Left lung (tissue), 14 donors: ENCODE data around the gene PTP4A2. TPM values are rescaled to one million over a fixed set of nuclear protein-coding genes. Genes with fewer than 3 reads are reported as not detected.

Experiments used
- ATAC-seq: fragments of 200-7000 bp; cut with Tn5 transposase; one replicate; pipeline ENCODE4 v1.9.1; 2020; ENCODE audit warnings: moderate library complexity
- DNase-seq, 4 donors: peaks; one replicate each; pipeline ENCODE4 v3.0.0-alpha.2; 2013 to 2020
- H3K27ac ChIP-seq, 2 donors: fragments of 200-600 bp; sonication (generic) in 1 of 2; one replicate each; pipeline versions ENCODE4 v1.5.0 to v1.8.0; 2020 to 2021
- H3K27me3 ChIP-seq, 2 donors: fragments of 200-600 bp; sonication (generic) in 1 of 2; one replicate each; pipeline versions ENCODE4 v1.5.0 to v1.8.0; 2020 to 2021
- H3K36me3 ChIP-seq, 2 donors: fragments of 200-600 bp; sonication (generic) in 1 of 2; one replicate each; pipeline versions ENCODE4 v1.5.0 to v1.8.0; 2020 to 2021
- H3K4me1 ChIP-seq, 2 donors: fragments of 200-600 bp; one replicate each; pipeline ENCODE4 v1.8.0; 2021
- H3K4me3 ChIP-seq, 2 donors: fragments of 200-600 bp; sonication (generic) in 1 of 2; one replicate each; pipeline versions ENCODE4 v1.5.0 to v1.8.0; 2020 to 2021; ENCODE audit warnings: mild to moderate bottlenecking in 1 of 2
- H3K9me3 ChIP-seq, 2 donors: fragments of 200-600 bp; sonication (generic) in 1 of 2; one replicate each; pipeline versions ENCODE4 v1.5.0 to v1.8.0; 2020 to 2021
- CTCF ChIP-seq, 2 donors: fragments of 200-600 bp; sonication (generic) in 1 of 2; IDR thresholded peaks; one replicate each; pipeline versions ENCODE4 v1.5.0 to v1.8.0; 2021; ENCODE audit warnings: antibody characterized with exemption in 2 of 2
- intact Hi-C, 2 donors: fragments of 100-400 bp; cut with DNase I; formaldehyde crosslinking; loops; one replicate each; pipeline versions ENCODE4 v1.11.2 to v1.14.2; 2022
- long read RNA-seq, 12 donors: library from polyadenylated mRNA in 2 of 12; unstranded in 2 of 12; transcript quantifications; one replicate each; pipeline ENCODE4 v2.0.0 and lab custom pipeline, GENCODE V29; 2019 to 2026
- polyA plus RNA-seq, 6 donors: library from polyadenylated mRNA; unstranded; fragments of 120-200 nt; gene quantifications; one replicate each; pipeline ENCODE4 v1.2.1, GENCODE V29; 2013; ENCODE audit not compliant: insufficient read length in 6 of 6
- total RNA-seq, 2 donors: library from RNA; stranded (reverse); fragmentation: NEBNext Ultra II Directional; extraction: Animal tissue kit (Norgen Biotek cat#: 25700); gene quantifications; one replicate each; pipeline ENCODE4 v1.2.1, GENCODE V29; 2021
- donor health status: DM: no; HTN: yes; CAD: no.
- donor health status: DM: no; HTN: no; CAD: no.

Gene PTP4A2
- total RNA-seq, result 100 to 1,000 TPM; 210 to 272 TPM
- 100 to 1,000 TPM; 193 to 249 (median 228) TPM for polyA plus RNA-seq
- long read RNA-seq, donor 1, transcript PTP4A2-206 (2 exons, 1,551 nt), result minor isoform, 7 of 230 reads
- long read RNA-seq, donor 1, transcript PTP4A2-221 (6 exons, 3,921 nt), result minor isoform, 31 of 230 reads
- long read RNA-seq, donor 1, transcript PTP4A2-201 (4 exons, 1,032 nt), result minor isoform, 8 of 230 reads
- long read RNA-seq, donor 1, transcript PTP4A2-218 (5 exons, 3,353 nt), result major isoform, 88 of 230 reads
- long read RNA-seq, donor 1, partial matches to known transcripts, result 92 of 230 reads
- long read RNA-seq, donor 1, other reads (novel, unspliced or antisense), result 0 of 230 reads
- long read RNA-seq, donor 2, transcript PTP4A2-201 (4 exons, 1,032 nt), result minor isoform, 10 of 243 reads
- long read RNA-seq, donor 2, transcript PTP4A2-218 (5 exons, 3,353 nt), result major isoform, 95 of 243 reads
- long read RNA-seq, donor 2, transcript PTP4A2-221 (6 exons, 3,921 nt), result minor isoform, 25 of 243 reads
- long read RNA-seq, donor 2, transcript PTP4A2-205 (2 exons, 651 nt), result minor isoform, 8 of 243 reads
- long read RNA-seq, donor 2, partial matches to known transcripts, result 97 of 243 reads
- long read RNA-seq, donor 2, other reads (novel, unspliced or antisense), result 5 of 243 reads
- long read RNA-seq, donor 3, transcript PTP4A2-218 (5 exons, 3,353 nt), result major isoform, 51 of 99 reads
- long read RNA-seq, donor 3, transcript PTP4A2-221 (6 exons, 3,921 nt), result minor isoform, 28 of 99 reads
- long read RNA-seq, donor 3, transcript PTP4A2-201 (4 exons, 1,032 nt), result minor isoform, 10 of 99 reads
- long read RNA-seq, donor 3, partial matches to known transcripts, result 7 of 99 reads
- long read RNA-seq, donor 3, other reads (novel, unspliced or antisense), result 0 of 99 reads
- long read RNA-seq, donor 4, transcript PTP4A2-218 (5 exons, 3,353 nt), result major isoform, 7 of 19 reads
- long read RNA-seq, donor 4, partial matches to known transcripts, result 0 of 19 reads
- long read RNA-seq, donor 4, other reads (novel, unspliced or antisense), result 6 of 19 reads
- long read RNA-seq, donor 5, transcript PTP4A2-218 (5 exons, 3,353 nt), result major isoform, 43 of 129 reads
- long read RNA-seq, donor 5, transcript PTP4A2-206 (2 exons, 1,551 nt), result minor isoform, 6 of 129 reads
- long read RNA-seq, donor 5, transcript PTP4A2-221 (6 exons, 3,921 nt), result minor isoform, 25 of 129 reads
- long read RNA-seq, donor 5, partial matches to known transcripts, result 48 of 129 reads
- long read RNA-seq, donor 5, other reads (novel, unspliced or antisense), result 0 of 129 reads
- long read RNA-seq, donor 6, transcript PTP4A2-201 (4 exons, 1,032 nt), result minor isoform, 5 of 100 reads
- long read RNA-seq, donor 6, transcript PTP4A2-218 (5 exons, 3,353 nt), result major isoform, 34 of 100 reads
- long read RNA-seq, donor 6, transcript PTP4A2-221 (6 exons, 3,921 nt), result minor isoform, 26 of 100 reads
- long read RNA-seq, donor 6, partial matches to known transcripts, result 32 of 100 reads
- long read RNA-seq, donor 6, other reads (novel, unspliced or antisense), result 0 of 100 reads
- long read RNA-seq, donor 7, transcript PTP4A2-221 (6 exons, 3,921 nt), result minor isoform, 18 of 120 reads
- long read RNA-seq, donor 7, transcript PTP4A2-218 (5 exons, 3,353 nt), result major isoform, 54 of 120 reads
- long read RNA-seq, donor 7, transcript PTP4A2-201 (4 exons, 1,032 nt), result minor isoform, 10 of 120 reads
- long read RNA-seq, donor 7, partial matches to known transcripts, result 36 of 120 reads
- long read RNA-seq, donor 7, other reads (novel, unspliced or antisense), result 0 of 120 reads
- long read RNA-seq, donor 8, transcript PTP4A2-221 (6 exons, 3,921 nt), result minor isoform, 27 of 150 reads
- long read RNA-seq, donor 8, transcript PTP4A2-218 (5 exons, 3,353 nt), result major isoform, 82 of 150 reads
- long read RNA-seq, donor 8, partial matches to known transcripts, result 30 of 150 reads
- long read RNA-seq, donor 8, other reads (novel, unspliced or antisense), result 5 of 150 reads
- long read RNA-seq, donor 9, result 0 reads
- long read RNA-seq, donor 10, transcript PTP4A2-221 (6 exons, 3,921 nt), result major isoform, 22 of 35 reads
- long read RNA-seq, donor 10, partial matches to known transcripts, result 2 of 35 reads
- long read RNA-seq, donor 10, other reads (novel, unspliced or antisense), result 10 of 35 reads
- long read RNA-seq, donor 11, transcript PTP4A2-201 (4 exons, 1,032 nt), result minor isoform, 9 of 140 reads
- long read RNA-seq, donor 11, transcript PTP4A2-218 (5 exons, 3,353 nt), result major isoform, 84 of 140 reads
- long read RNA-seq, donor 11, transcript PTP4A2-221 (6 exons, 3,921 nt), result minor isoform, 33 of 140 reads
- long read RNA-seq, donor 11, partial matches to known transcripts, result 7 of 140 reads
- long read RNA-seq, donor 11, other reads (novel, unspliced or antisense), result 0 of 140 reads
- long read RNA-seq, donor 12, transcript PTP4A2-221 (6 exons, 3,921 nt), result minor isoform, 26 of 207 reads
- long read RNA-seq, donor 12, transcript PTP4A2-206 (2 exons, 1,551 nt), result minor isoform, 7 of 207 reads
- long read RNA-seq, donor 12, transcript PTP4A2-201 (4 exons, 1,032 nt), result minor isoform, 9 of 207 reads
- long read RNA-seq, donor 12, transcript PTP4A2-218 (5 exons, 3,353 nt), result major isoform, 98 of 207 reads
- long read RNA-seq, donor 12, partial matches to known transcripts, result 44 of 207 reads
- long read RNA-seq, donor 12, other reads (novel, unspliced or antisense), result 17 of 207 reads

GRCh38 chr1:31938184-31938975 is at the start of gene PTP4A2:
Gene PTP4A2, minus strand, starts transcription at chr1:31938368. Its CDS starts 19,303 bp downstream, at chr1:31919065.
- H3K4me1 ChIP-seq, result peaks cover 29 to 81% of the 10 kb centered on the region in 2 donors
- intact Hi-C loops, result no loop called here

GRCh38 chr1:31987135-31987619 is 49.0 kb upstream of the PTP4A2 start:
- Histone ChIP-seq H3K4me1 (peaks cover 5 to 9% of the 10 kb centered on the region in 2 donors), H3K9me3 (no peaks in the 10 kb centered on the region), H3K4me3 (no peak overlapping the region), H3K27ac (no peak overlapping the region), H3K36me3 (no peaks in the 10 kb centered on the region), H3K27me3 (no peaks in the 10 kb centered on the region)
- ATAC-seq (no peak), DNase-seq (no peak)
- no peak for TF ChIP-seq CTCF (IDR thresholded peaks at IDR 0.05)
- intact Hi-C loops, result no loop called here

More at GRCh38 chr1:31938184-31938975, at the start of gene PTP4A2:
- ATAC-seq (peak; percentile 92), DNase-seq (peak; percentile 85 to 98 (median 95))
- H3K27ac ChIP-seq, result peak within 1 kb of the TSS; percentile 91 to 93
- H3K9me3 ChIP-seq, result no peaks in the 10 kb centered on the region
- H3K4me3 ChIP-seq, result peak within 1 kb of the TSS; percentile 45 to 73
- no peaks in the 10 kb centered on the region for H3K36me3 ChIP-seq
- no peaks in the 10 kb centered on the region for H3K27me3 ChIP-seq
- peak; percentile 28 to 51 for TF ChIP-seq CTCF (IDR thresholded peaks at IDR 0.05)

- peak overlapping the region in 1 of 2 donors; percentile 3 for H3K27ac ChIP-seq
- ATAC-seq (peak; percentile 75), DNase-seq (peak in 1 of 4 donors; percentile 53)
- H3K4me3 ChIP-seq, result no peak overlapping the region
- H3K9me3 ChIP-seq, result no peaks in the 10 kb centered on the region
- no peaks in the 10 kb centered on the region for H3K27me3 ChIP-seq
- peaks cover 5 to 23% of the 10 kb centered on the region in 2 donors for H3K4me1 ChIP-seq
- no peaks in the 10 kb centered on the region for H3K36me3 ChIP-seq
- intact Hi-C loops, result no loop called here
- TF ChIP-seq CTCF (IDR thresholded peaks at IDR 0.05), result no peak
Measured at GRCh38 chr1:31985430-31985829, 47.3 kb upstream of the PTP4A2 start.
